HG03342 (cell line): ENCODE results near the gene GCH1.
"Not testable (repeated sequence)": the region's sequence is repeated elsewhere in the genome, so short reads cannot be mapped to it uniquely, and the experiment has no call there.

ENCODE experiments used
- ATAC-seq: cut with Tn5 transposase; IDR thresholded peaks from one replicate; pipeline ENCODE4 v1.9.1; 2021; ENCODE audit warnings: mild to moderate bottlenecking, moderate library complexity; ENCODE audit not compliant: unreplicated experiment

GCH1 gene

GRCh38 chr14:54804538-54805041 is 98.0 kb downstream of the GCH1 start:
- no peak for ATAC-seq

DNA sequence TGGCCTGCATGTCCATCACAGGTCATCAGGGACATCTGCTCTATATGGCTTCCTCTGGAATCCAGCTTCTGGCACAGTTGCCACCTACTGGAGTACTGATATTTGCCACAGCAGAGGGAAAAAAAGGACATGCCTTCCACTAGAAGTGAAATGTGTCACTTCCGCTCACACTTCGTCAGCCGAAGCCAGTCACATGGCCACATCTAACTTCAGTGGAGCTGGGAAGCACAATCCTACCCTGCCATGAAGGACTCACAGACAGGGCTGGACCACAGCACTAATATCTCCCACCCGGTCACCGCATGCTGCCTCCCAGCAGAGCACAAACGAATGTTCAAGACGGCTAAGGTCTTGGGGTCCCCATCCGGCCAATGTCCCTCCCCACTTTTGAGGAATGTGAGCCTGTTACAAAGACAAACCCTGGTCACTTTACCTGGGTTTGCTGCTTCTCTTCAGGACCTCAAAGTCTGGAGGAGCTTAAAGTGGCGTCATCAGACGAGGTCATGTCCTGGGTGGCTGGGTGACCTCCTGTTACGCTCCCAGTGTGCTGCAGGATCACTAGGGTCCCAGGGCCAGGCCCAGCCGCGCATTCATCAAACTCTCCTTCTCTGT is 98.6 kb downstream of the GCH1 start:
- no peak for ATAC-seq

DNA sequence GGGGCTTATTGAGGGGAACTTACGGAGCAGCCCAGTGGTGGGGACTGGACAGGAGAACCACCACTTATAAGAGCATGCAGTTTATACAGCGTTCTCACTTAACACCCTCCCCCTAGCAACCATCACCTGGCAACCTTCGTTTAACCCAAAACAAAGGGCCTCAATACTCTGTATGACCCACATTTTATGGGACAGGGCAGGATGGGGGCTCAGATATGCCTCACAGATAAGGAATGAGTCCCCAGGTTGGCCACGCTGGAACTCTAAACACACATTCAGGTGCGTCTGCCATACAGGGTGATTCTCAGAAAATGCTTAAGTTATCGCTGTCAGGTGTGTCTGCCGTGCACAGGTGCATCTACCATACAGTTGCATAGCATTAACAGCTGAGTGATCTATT is 99.2 kb downstream of the GCH1 start:
- no peak for ATAC-seq

DNA sequence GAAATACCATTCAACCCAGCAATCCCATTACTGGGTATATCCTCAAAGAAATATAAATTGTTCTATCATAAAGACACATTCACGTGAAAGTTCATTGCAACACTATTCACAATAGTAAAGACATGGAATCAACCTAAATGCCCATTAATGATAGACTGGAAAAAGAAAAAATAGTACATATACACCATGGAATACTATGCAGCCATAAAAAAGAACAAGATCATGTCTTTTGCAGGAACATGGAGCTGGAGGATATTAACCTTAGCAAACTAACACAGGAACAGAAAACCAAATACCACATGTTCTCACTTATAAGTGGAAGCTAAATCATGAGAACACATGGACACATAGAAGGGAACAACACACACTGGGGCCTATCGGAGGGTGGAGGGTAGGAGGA is 101.1 kb downstream of the GCH1 start:
- ATAC-seq, result not testable (repeated sequence)

DNA sequence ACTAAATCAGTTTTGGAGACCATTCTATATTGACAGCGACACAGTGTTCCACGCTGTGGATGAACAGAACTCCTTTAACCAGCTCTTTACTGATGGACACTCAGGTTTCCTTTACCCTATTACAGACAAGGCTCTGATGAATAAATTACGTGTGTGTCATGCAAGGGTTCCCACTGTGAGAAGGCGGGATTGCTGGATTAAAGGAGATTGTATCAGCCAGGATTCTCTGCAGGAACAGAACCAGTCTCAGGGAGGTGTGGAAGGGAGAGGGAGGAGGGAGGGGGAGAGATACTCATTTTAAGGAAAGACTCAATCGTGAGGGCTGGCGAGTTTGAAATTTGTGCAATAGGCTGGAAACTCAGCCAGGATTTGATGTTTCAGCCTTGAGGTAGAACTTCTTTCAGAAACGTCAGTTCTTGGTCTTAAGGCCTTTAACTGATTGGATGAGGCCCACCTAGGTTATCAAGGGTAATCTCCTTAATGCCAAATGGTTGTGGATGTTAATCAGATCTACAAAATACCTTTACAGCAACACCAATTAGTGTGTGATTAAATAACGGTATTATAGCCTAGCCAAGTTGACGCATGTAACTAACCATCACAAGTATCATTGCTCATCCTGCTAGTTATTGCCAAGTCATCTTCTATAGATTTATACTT is 104.0 kb downstream of the GCH1 start:
- no peak for ATAC-seq

GRCh38 chr14:54797986-54798385 is 104.6 kb downstream of the GCH1 start:
- ATAC-seq, result no peak

GRCh38 chr14:54797556-54797955 is 105.1 kb downstream of the GCH1 start:
- ATAC-seq, result no peak

- no peak for ATAC-seq
Observed at GRCh38 chr14:54796961-54797360, 105.7 kb downstream of the GCH1 start.

DNA sequence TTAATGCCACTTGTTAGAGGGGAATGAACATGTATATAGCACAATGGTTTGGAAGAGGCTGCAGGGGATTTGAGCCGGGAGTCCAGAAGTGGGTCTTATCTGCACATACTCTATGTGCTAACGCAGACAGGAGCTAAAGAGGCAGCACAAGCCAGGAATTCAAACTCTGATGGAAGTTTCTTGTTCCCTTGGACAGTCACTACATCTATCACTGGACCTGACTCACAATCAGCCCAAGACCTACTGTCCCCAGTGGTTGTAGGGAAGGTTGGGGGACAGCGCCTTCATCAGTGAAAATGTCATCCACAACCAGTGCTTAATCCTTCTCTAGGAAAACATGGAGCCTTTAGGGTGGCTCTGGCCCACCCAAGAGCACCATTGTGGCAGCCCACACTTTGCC is 107.8 kb downstream of the GCH1 start:
- ATAC-seq, result no peak

DNA sequence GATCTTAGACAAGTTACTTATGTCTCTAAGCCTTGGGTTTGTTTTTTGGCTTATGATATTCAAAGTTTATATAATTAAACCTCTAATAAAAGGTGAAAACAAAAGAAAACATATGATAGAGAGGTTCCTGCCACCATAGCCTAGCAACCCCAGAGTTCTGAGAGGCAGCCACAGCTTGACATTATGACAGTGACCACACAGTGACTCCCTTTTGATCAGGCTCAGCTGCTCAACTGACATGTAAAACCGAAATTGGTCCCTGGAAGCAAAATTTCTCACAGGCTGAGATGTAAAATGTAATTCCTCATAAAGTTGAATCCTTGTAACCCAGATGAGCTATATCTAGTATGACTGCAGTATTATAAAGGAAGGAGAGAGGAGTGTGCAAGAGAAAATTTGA is 108.5 kb downstream of the GCH1 start:
- ATAC-seq, result no peak

GRCh38 chr14:54792288-54792687 is 110.3 kb downstream of the GCH1 start:
- ATAC-seq, result no peak
